Psoas muscle (tissue), 8 donors: Measurements from ENCODE around the gene IKBKE. TPM values are rescaled to one million over a fixed set of nuclear protein-coding genes. Genes with fewer than 3 reads are reported as not detected.

Experiments used
- ATAC-seq, 4 donors: fragments of 200-7000 bp; cut with Tn5 transposase; one replicate each; pipeline ENCODE4 v1.9.1; 2020; ENCODE audit warnings: moderate library complexity in 3 of 4, mild to moderate bottlenecking in 2 of 4
- DNase-seq, 2 donors: peaks; one replicate each; pipeline ENCODE4 v3.0.0-alpha.2; 2020
- H3K27ac ChIP-seq: fragments of 200-600 bp; one replicate; pipeline ENCODE4 v1.8.0; 2022
- H3K27me3 ChIP-seq, 3 donors: fragments of 200-600 bp in 1 of 3; one replicate each; pipeline versions ENCODE4 v1.6.1 to v1.8.0; 2013 to 2022; ENCODE audit warnings: low read length in 2 of 3, mild to moderate bottlenecking in 2 of 3, moderate library complexity in 1 of 3; ENCODE audit not compliant: insufficient read depth in 3 of 3
- H3K36me3 ChIP-seq, 2 donors: fragments of 200-600 bp in 1 of 2; one replicate each; pipeline versions ENCODE4 v1.6.1 to v1.8.0; 2013 to 2022; ENCODE audit warnings: low read depth in 1 of 2, mild to moderate bottlenecking in 1 of 2, moderate library complexity in 1 of 2; ENCODE audit not compliant: insufficient read depth in 1 of 2
- H3K4me1 ChIP-seq: fragments of 200-600 bp; one replicate; pipeline ENCODE4 v1.8.0; 2022
- H3K4me3 ChIP-seq: fragments of 200-600 bp; one replicate; pipeline ENCODE4 v1.8.0; 2022; ENCODE audit warnings: mild to moderate bottlenecking
- H3K9me3 ChIP-seq: fragments of 200-600 bp; one replicate; pipeline ENCODE4 v1.8.0; 2022
- CTCF ChIP-seq: fragments of 200-600 bp; IDR thresholded peaks from one replicate; pipeline ENCODE4 v1.8.0; 2022; ENCODE audit warnings: antibody characterized with exemption
- WGBS, 3 donors: extraction: QIAGEN DNeasy Blood & Tissue Kit; methylation state at CpG; one replicate each; pipeline versions ENCODE4 v1.1.6 to v1.1.7; 2013; 5-methylcytosine and 5-hydroxymethylcytosine counted together
- intact Hi-C, 2 donors: fragments of 100-400 bp; cut with DNase I; formaldehyde crosslinking; loops; one replicate each; pipeline versions ENCODE4 v1.11.0 to v1.14.2; 2022
- polyA plus RNA-seq, 3 donors: library from polyadenylated mRNA; stranded (reverse); fragments of 200-250 nt; gene quantifications; one replicate each; pipeline ENCODE4 v1.2.3, GENCODE V29; 2013
- total RNA-seq, 4 donors: library from RNA; stranded (reverse); fragmentation: NEBNext Ultra II Directional in 2 of 4; extraction: Animal tissue kit (Norgen Biotek cat#: 25700) in 2 of 4; gene quantifications; one replicate each; pipeline versions ENCODE4 v1.2.1 to v1.2.4, GENCODE V29; 2021 to 2023
- donor health status: healthy with polysubstance abuse.
- donor health status: DM: no; HTN: no; CAD: no; lungs with moderate emphysema.
- donor health status: Bipolar disorder and iron deficiency.
- donor health status: healthy.
- donor health status: DM: yes; HTN: yes; CAD: no.
- donor health status: DM: no; HTN: no; CAD: no.
- donor health status: DM: no; HTN: no; CAD: no.
- donor health status: DM: yes; HTN: yes; CAD: no.

Gene IKBKE
- total and polyA plus RNA-seq, 7 donors, result 0.14 to 0.89 (median 0.44) TPM

GRCh38 chr1:206487970-206488369 is 17.7 kb downstream of the IKBKE start:
- Histone ChIP-seq H3K4me3 (no peak overlapping the region), H3K27ac (no peak overlapping the region), H3K36me3 (no peaks in the 10 kb centered on the region), H3K27me3 (no peaks in the 10 kb centered on the region), H3K4me1 (no peaks in the 10 kb centered on the region), H3K9me3 (no peaks in the 10 kb centered on the region)
- DNase-seq (no peak), ATAC-seq (no peak)
- WGBS, 3 donors, result 88 to 93% (median 89%) methylated on average over 7 of the region's 7 CpGs
- no peak for TF ChIP-seq CTCF
- intact Hi-C loops, result no loop called here

- TF ChIP-seq CTCF, result no peak
- Histone ChIP-seq H3K27me3 (no peaks in the 10 kb centered on the region), H3K9me3 (no peaks in the 10 kb centered on the region), H3K27ac (no peak overlapping the region), H3K36me3 (no peaks in the 10 kb centered on the region), H3K4me1 (no peaks in the 10 kb centered on the region), H3K4me3 (no peak overlapping the region)
- intact Hi-C loops, result no loop called here
- 88 to 90% (median 89%) methylated on average over 3 of the region's 3 CpGs for WGBS, 3 donors
- no peak for ATAC-seq
- no peak for DNase-seq
These were observed 18.2 kb downstream of the IKBKE start for GRCh38 chr1:206488466-206488865.

GRCh38 chr1:206489980-206490770 is 19.9 kb downstream of the IKBKE start:
- intact Hi-C loops, result loop anchor here (1.0 to 5.0 kb wide), 3 partner anchors 52 to 94 kb away; no protein-coding TSS in a partner anchor
- Histone ChIP-seq H3K36me3 (no peaks in the 10 kb centered on the region), H3K4me1 (no peaks in the 10 kb centered on the region), H3K27me3 (no peaks in the 10 kb centered on the region), H3K9me3 (no peaks in the 10 kb centered on the region), H3K4me3 (no peak overlapping the region), H3K27ac (no peak overlapping the region)
- peak; percentile 92 to 98 (median 94) for ATAC-seq
- peak; percentile 70 to 85 for DNase-seq
- WGBS, 3 donors, result 45 to 53% (median 49%) methylated on average over 21 to 22 of the region's 22 CpGs
- peak; percentile 95 for TF ChIP-seq CTCF

- intact Hi-C loops, result loop anchor here (1.0 to 5.0 kb wide), 3 partner anchors 51 to 93 kb away; no protein-coding TSS in a partner anchor
- Histone ChIP-seq H3K9me3 (no peaks in the 10 kb centered on the region), H3K27me3 (no peaks in the 10 kb centered on the region), H3K27ac (no peak overlapping the region), H3K36me3 (no peaks in the 10 kb centered on the region), H3K4me1 (no peaks in the 10 kb centered on the region), H3K4me3 (no peak overlapping the region)
- no peak for TF ChIP-seq CTCF
- ATAC-seq (no peak), DNase-seq (no peak)
- 71 to 81% (median 75%) methylated on average over 12 of the region's 12 CpGs for WGBS, 3 donors
These were observed 20.6 kb downstream of the IKBKE start for GRCh38 chr1:206490771-206491405.
